ENCODE measurements around the gene DDX42.

The DDX42 gene

GRCh38 chr17:63821804-63822203 lies 47.8 kb downstream of the DDX42 start:
- H3K4me3 ChIP-seq (ENCODE audit: low read length) = no peak overlapping the region
- no peak for DNase-seq (ENCODE audit: low read depth)
- no peak for TF ChIP-seq CTCF (conservative IDR thresholded peaks at IDR 0.05; ENCODE audit: low read length)

GRCh38 chr17:63822537-63822936 lies 48.6 kb downstream of the DDX42 start:
- TF ChIP-seq CTCF (conservative IDR thresholded peaks at IDR 0.05; ENCODE audit: low read length) = no peak
- no peak overlapping the region for H3K4me3 ChIP-seq (ENCODE audit: low read length)
- no peak for DNase-seq (ENCODE audit: low read depth)

GRCh38 chr17:63823659-63824331 lies 49.8 kb downstream of the DDX42 start:
- H3K4me3 ChIP-seq (ENCODE audit: low read length) = no peak overlapping the region
- no peak for DNase-seq (ENCODE audit: low read depth)
- no peak for TF ChIP-seq CTCF (conservative IDR thresholded peaks at IDR 0.05; ENCODE audit: low read length)

GRCh38 chr17:63824362-63824761 lies 50.4 kb downstream of the DDX42 start:
- no peak for TF ChIP-seq CTCF (conservative IDR thresholded peaks at IDR 0.05; ENCODE audit: low read length)
- DNase-seq (ENCODE audit: low read depth) = no peak
- no peak overlapping the region for H3K4me3 ChIP-seq (ENCODE audit: low read length)

GRCh38 chr17:63826468-63827001 lies 52.6 kb downstream of the DDX42 start:
- peak; percentile 15; the same call in 1 of the 2 replicates for TF ChIP-seq CTCF (conservative IDR thresholded peaks at IDR 0.05; ENCODE audit: low read length)
- H3K4me3 ChIP-seq (ENCODE audit: low read length) = peak overlapping the region; percentile 97
- peak; percentile 11 for DNase-seq (ENCODE audit: low read depth)

GRCh38 chr17:63827002-63827800 lies 53.2 kb downstream of the DDX42 start, which contains the start of the genes FTSJ3 and PSMC5:
TSS of gene FTSJ3 (minus strand) at chr17:63827663. CDS start at chr17:63826902, 761 bp downstream.
TSS of gene PSMC5 (plus strand) at chr17:63827431. CDS start at chr17:63827491, 60 bp downstream.
- peak; percentile 93 for DNase-seq (ENCODE audit: low read depth)
- peak within 1 kb of the TSS; percentile 97 for H3K4me3 ChIP-seq (ENCODE audit: low read length)
- TF ChIP-seq CTCF (conservative IDR thresholded peaks at IDR 0.05; ENCODE audit: low read length) = peak; percentile 53

Measured in AG10803 (cell line).